GM19468 (cell line): ENCODE results near the gene CCM2.

ENCODE experiments used
- ATAC-seq: cut with Tn5 transposase; IDR thresholded peaks from one replicate; pipeline ENCODE4 v1.9.1; 2021; ENCODE audit warnings: mild to moderate bottlenecking, moderate library complexity, moderate number of reproducible peaks; ENCODE audit not compliant: unreplicated experiment; ENCODE audit errors: extremely low read depth

The CCM2 gene

GRCh38 chr7:45000093-45001032 is at the start of gene CCM2:
CCM2 (plus strand) TSS chr7:45000201; CDS start chr7:45000334, 133 bp downstream.
- no peak for ATAC-seq

GRCh38 chr7:44953156-44953555 is 46.8 kb upstream of the CCM2 start:
- no peak for ATAC-seq

- no peak for ATAC-seq
These were observed 44.3 kb upstream of the CCM2 start for GRCh38 chr7:44955733-44956132.

GRCh38 chr7:44956157-44956766 is 43.7 kb upstream of the CCM2 start:
- ATAC-seq = no peak

- ATAC-seq = no peak
These were observed 41.2 kb upstream of the CCM2 start for GRCh38 chr7:44958645-44959344.

- no peak for ATAC-seq
These were observed 40.5 kb upstream of the CCM2 start for GRCh38 chr7:44959433-44959951.

- ATAC-seq = no peak
These were observed 39.9 kb upstream of the CCM2 start for GRCh38 chr7:44960011-44960580.

GRCh38 chr7:44961844-44962482 is 38.0 kb upstream of the CCM2 start:
- ATAC-seq = no peak

GRCh38 chr7:44962483-44963251 is 37.3 kb upstream of the CCM2 start:
- no peak for ATAC-seq

- no peak for ATAC-seq
These were observed 36.4 kb upstream of the CCM2 start for GRCh38 chr7:44963364-44964290.

GRCh38 chr7:44964384-44964830 is 35.6 kb upstream of the CCM2 start:
- ATAC-seq = no peak

- ATAC-seq = no peak
These were observed 35.1 kb upstream of the CCM2 start for GRCh38 chr7:44964831-44965440.

- ATAC-seq = no peak
These were observed 34.5 kb upstream of the CCM2 start for GRCh38 chr7:44965441-44965903.

- ATAC-seq = no peak
These were observed 33.9 kb upstream of the CCM2 start for GRCh38 chr7:44965937-44966730.

- ATAC-seq = no peak
These were observed 33.1 kb upstream of the CCM2 start for GRCh38 chr7:44966731-44967538.
